Stimulated activated CD8-positive, alpha-beta memory T cell treated with anti-CD3 and anti-CD28 coated beads, Interleukin-2, amount 100 ng/mL, for 48 hours (primary cell): Measurements from ENCODE around the gene RHEX.
"Not testable (repeated sequence)": the region's sequence is repeated elsewhere in the genome, so short reads cannot be mapped to it uniquely, and the experiment has no call there.

Experiments used
- DNase-seq, 2 donors: peaks; one replicate each; pipeline ENCODE4 v3.0.0-alpha.2; 2020; ENCODE audit warnings: low read depth in 2 of 2

Gene RHEX

DNA sequence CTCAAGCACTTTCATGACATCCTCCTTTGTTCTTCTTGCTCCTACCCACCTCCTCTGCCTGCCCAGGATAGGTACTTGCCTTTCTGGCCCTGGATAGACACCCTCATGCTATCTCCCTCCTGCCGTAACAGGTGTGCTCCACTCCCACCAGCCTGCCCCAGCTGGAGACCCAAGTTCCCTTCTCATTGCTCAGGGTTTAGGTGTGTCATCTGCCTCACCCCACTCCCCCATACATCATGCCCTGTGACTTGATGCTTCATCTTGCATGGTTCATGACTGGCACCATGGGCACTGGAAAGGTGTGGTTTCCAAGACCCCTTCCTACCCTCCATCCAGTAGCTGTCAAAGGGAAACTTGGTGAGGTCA lies 5.9 kb downstream of the RHEX start:
- no peak for DNase-seq

DNA sequence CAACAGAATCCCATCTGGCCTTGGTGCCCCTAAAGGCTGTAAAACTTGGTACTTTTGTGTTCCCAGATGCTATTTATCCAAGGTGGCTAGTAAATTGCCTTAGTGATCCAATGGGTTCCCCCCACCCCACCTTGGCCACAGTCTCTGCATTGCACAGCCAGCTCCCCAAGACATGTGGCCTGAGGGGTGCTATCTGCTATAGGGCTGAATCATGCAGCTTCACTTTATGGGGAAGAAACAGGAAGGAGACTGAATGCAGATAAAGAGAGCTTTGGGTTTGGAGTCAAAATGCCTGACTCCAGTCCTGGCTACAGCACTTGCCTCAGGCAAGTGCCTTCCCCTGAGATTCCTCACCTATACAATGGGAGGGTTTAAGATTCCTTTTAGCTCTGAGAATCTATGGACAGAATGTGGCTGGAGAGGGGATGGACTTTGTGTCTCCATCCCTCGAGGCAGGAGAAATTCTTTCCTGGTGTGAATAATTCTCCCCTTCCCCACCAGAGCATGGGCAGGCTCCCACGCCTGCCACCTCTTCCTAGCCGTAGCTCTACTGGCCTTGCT lies 6.5 kb downstream of the RHEX start:
- DNase-seq, result no peak

DNA sequence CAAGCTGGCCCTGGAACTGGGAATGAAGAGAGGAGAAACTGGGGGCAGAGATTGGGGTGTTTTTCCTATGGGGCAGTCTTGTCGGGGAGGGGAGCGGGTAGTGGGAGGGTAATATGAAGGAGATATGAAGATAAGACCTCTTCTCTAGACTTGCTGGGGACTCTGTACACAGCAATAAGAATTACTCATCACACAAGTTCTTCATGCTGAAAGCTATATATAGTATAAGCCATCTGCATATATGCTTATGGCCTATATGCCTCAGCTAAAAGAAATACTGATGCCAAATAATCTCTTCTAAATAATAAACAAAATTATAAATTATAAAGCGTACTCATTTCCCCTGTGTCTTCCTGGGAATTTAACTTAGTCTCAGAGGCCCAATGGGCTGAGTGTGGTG lies 7.9 kb downstream of the RHEX start:
- no peak for DNase-seq

DNA sequence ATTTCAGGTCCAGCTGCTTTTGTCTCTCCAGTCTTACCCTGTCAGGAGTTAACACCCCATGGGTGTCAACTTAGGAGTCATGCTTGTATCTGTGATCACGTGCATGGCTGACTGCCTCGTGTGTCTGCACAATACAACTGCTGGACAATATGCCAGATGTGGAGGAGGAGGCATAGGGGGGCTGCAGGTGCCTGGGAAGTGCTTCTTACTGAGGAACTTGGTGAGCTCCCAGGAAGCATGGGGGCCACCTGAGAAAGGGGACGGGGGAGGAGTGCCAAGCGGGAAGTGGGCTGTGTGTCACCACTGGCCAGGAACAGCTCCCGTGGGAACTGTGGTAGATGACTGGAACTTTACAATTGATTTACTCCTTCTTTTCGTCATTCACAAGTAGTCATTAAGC lies 9.5 kb downstream of the RHEX start:
- no peak for DNase-seq

DNA sequence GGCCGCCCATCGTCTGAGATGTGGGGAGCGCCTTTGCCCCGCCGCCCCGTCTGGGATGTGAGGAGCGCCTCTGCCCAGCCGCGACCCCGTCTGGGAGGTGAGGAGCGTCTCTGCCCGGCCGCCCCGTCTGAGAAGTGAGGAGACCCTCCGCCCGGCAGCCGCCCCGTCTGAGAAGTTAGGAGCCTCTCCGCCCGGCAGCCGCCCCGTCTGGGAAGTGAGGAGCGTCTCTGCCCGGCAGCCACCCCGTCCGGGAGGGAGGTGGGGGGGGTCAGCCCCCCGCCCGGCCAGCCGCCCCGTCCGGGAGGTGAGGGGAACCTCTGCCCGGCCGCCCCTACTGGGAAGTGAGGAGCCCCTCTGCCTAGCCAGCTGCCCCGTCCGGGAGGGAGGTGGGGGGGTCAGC lies 11.0 kb downstream of the RHEX start:
- DNase-seq, result not testable (repeated sequence)

DNA sequence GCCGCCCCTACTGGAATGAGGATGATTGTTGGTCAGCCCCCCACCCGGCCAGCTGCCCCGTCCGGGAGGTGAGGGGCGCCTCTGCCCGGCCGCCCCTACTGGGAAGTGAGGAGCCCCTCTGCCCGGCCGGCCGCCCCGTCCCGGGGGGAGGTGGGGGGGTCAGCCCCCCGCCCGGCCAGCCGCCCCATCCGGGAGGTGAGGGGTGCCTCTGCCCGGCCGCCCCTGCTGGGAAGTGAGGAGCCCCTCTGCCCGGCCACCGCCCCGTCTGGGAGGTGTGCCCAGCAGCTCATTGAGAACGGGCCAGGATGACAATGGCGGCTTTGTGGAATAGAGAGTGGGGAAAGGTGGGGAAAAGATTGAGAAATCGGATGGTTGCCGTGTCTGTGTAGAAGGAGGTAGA lies 11.5 kb downstream of the RHEX start:
- DNase-seq, result not testable (repeated sequence)

DNA sequence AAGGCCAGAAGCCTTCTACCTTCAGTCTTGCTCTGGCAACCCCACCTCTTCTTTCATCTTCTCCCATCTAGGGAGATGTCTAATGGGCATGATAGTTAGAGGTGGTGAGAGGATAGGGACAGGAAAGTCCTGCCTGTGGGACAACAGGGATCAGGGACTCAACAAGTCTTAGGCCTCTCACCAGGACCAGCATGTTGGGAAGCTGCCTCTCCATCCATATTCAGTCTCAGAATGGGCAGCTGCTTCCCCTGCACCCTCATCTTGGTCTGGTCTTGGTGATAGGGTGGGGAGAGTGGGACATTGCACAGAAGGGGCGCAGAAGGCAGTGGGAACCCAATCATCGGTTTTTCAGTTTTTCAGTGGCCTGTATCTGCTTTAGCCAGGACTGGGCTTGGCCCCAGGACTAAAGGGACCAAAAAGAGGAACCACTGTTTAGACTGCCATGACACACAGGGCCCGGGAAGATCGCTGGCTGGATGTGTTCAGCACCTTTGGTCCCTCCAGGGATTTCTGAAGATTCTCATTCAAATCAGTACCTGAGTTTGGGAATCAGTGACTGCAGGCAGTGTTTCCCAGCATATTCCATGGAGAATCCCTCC lies 12.7 kb downstream of the RHEX start:
- DNase-seq, result no peak

DNA sequence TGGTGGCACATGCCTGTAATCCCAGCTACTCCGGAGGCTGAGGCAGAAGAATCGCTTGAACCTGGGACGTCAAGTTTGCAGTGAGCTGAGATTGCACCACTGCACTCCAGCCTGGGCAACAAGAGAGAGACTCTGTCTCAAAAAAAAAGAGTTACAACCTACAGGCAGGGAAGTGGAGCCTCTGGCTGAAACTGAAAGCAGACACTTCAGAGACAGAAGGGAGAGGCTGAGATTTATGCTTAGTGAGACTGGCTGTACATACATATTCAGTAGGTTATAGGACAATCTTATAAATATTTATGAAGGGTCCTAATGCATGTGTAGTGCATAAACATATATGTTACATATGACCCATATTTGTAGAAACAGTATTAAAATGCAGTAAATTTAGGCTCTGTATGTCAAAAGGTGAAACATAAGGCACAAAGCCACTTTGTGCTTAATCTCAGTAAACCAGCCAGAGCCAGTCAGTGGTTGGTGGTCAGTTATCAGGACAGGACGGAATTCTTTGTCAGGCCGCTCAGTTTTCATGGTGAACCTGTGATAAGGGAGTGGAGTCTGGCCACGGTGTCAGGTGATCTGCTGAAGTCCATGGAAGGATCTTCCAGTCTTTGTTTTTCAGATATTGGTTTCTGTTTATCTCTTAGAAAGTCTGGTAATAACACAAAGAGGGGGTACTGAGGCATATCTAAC lies 13.7 kb downstream of the RHEX start:
- DNase-seq, result no peak

DNA sequence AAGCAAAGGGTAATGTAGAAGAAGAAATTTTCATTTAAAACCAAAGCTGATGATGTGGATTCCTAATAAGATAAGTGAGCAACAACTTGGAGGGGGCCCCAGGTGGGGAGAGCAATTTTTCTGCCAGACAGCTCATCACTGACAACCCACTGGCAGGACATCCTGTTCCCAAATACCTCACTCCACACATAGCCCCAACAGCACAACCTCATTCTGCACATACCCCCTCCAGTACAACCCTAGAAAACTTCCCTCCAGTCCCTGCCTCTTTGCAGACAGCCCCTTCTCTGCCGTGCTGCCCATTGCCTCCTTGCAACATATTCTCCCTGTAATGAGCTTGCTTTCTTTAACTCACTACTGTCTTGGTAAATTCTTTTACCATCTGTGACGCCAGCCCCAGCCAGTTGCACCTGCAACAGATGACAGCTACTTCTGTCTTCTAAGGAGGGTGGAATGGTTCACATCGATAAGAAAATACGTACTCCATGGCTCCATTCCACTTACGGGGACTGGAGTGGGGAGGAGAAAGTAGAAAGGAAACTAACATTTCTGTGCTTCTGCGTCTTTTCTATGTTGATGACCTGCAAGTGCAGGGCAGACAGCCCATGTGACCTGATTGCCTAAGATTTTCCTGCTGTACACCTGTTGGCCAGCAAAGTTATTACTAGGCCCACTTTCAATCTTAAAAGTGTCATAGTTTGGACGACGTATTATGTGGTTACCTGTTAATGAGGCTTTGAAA lies 14.7 kb downstream of the RHEX start:
- no peak for DNase-seq

DNA sequence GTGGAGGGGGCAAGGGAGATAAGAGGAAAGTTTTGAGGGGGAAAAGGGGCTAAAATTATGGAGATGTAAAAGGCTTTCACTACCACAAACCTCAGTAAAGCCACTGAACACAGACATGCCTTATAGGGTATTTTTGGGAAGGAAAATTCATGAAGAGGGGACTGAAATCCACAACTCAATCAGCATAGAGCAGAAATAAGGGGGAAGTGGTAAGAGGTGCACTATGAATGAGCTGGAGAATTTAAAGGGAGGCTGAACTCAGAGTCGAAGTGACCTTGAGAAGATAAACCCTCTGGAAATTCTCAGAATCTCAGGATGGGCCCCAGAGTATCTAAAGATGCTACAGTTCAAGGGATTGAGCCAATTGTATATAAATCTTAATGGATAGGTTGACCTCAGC lies 15.3 kb downstream of the RHEX start:
- no peak for DNase-seq

DNA sequence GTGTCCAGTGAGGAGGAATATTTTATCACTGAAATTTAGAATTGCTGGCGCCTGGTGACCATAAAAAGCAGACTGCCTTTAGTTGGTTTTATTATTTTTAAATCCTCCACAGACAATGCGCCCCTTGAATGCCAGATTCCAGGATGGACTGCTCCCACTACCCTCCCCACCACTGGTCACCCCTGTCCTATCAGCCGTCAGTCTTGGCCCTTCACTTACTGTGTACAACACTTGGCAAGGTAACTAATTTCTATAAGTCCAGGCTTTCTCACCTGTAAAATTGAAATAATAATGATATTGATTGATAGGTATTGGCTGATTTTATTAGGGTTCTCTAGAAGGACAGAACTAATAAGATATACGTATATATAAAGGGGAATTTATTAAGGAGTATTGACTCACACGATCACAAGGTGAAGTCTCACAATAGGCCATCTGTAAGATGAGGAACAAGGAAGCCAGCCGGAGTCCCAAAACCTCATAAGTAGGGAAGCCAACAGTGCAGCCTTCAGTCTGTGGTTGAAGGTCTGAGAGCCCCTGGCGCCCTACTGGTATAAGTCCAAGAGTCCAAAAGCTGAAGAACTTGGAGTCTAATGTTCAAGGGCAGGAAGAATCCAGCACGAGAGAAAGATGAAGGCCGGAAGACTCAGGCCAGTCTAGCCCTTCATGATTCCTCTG lies 17.8 kb downstream of the RHEX start:
- no peak for DNase-seq

DNA sequence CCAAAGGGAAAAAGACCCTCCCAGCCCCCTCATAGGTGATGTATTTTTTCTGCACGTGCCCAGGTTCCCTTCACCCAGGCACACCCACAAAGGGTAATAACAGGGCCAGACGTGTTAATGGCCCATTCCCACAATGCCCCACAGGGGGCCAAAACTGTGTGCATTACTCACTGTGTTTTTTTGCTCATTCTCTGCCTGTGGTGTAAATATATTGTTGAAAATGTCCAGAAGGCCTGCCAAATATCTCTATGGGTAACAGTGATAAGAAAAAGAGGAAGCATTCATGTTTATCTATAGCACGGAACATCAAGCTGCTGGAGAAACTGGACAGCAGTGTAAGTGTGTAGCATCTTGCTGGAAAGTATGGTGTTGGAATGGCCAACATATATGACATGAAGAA lies 21.9 kb downstream of the RHEX start:
- DNase-seq, result no peak

DNA sequence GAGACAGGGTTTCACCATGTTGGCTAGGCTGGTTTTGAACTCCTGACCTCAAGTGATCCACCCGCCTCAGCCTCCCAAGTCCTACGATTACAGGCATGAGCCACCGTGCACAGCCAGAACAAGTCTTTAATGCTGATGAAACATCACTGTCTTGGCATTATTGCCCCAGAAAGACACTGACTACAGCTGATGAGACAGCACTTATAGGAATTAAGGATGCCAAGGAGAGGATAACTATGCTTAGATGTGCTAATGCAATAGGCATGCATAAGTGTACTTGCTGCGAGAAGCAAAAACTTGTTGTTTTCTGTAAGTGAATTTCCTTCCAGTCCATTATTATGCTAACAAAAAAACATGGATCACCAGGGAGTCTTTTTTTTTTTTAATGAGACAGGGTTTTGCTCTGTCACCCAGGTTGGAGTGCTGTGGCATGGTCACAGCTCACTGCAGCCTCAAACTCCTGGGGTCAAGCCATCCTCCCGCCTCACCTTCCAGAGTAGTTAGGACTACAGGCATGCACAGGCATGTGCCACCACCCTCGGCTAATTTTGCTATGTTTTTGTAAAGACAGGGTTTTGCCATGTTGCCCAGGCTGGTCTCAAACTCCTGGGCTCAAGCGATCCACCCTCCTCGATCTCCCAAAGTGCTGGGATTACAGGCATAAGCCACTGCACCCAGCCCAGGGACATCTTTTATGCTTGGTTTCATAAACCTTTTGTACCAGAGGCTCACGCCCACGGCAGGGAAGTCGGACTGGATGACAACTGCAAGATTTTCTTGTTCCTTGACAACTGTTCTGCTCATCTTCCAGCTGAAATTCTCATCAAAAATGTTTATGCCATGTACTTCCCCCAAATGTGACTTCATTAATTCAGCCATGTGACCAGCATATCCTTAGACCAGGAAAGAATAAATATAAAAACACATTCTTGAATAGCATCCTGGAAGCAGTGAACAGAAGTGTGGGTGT lies 23.1 kb downstream of the RHEX start:
- DNase-seq, result no peak

DNA sequence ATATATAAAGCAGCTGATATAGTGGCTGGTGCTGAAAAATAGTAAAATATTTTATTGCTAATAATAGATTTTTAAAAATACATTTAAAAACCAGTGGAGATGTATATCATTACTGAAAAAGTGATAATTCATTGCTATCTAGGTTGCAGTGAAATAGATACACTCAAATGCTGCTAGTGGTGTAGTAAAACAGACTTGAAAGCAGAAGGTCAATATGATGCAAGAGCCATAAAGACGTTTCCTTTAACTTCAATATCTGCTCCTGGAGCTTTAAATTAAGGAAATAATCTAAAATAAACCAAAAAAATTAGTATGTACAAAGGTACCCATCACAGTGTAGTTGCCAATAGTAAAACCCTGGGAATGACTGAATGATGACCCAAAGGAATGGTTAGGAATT lies 26.2 kb downstream of the RHEX start:
- DNase-seq, result no peak

DNA sequence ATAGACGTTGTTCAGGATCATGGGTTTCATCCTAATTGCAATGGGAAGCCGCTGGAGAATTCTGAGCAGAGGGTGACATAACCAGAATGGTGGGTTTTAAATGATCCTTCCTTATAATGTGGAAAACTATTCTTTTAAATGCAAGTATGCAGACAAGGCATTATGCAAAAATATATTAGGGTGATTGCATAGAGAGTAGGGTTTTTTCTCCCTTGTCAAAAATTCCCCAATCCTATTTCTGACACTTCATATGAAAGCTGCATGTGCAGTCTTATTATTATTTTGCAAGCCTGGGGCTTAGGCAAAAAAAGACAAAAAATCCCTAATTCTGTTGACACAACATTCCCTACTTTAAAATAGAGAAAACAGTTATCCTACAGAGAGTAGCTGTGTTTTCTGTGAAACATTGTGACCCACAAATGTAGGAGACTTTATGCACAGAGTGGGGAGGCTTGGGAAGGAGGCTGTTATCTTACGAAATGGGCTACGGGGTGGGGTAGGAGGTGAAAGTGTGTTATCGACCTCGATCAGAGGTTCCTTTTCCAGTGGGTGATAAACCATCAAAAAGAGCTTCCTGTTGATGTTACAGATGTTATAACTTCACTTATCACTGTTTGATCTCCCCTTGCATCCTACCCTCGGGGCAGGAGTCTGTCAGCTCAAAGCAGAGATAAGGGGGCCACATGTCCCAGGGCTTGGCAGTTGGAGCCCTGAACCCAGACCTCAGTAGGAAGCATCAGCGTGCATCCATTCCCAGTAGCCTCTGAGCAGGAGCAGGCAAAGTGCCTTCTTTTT lies 27.2 kb downstream of the RHEX start:
- no peak for DNase-seq

DNA sequence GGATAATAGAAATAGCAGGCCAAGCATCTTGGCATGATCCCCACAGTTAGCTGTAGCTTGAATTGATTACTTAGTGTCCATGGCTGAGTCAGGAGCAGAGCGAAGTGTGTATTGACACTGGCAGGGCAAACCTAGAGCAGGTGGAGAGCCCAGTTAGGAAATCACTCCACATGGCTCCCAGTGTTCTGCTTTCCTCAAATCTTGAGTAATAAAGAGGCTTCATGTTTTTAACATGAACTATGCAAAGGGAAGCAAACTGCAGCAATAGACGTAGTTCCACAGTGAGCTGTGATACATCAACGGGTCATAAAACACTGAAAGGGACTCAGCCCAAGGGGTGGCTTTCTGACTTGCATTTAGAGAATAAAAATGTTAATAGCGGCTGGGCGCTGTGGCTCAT lies 28.9 kb downstream of the RHEX start:
- no peak for DNase-seq

DNA sequence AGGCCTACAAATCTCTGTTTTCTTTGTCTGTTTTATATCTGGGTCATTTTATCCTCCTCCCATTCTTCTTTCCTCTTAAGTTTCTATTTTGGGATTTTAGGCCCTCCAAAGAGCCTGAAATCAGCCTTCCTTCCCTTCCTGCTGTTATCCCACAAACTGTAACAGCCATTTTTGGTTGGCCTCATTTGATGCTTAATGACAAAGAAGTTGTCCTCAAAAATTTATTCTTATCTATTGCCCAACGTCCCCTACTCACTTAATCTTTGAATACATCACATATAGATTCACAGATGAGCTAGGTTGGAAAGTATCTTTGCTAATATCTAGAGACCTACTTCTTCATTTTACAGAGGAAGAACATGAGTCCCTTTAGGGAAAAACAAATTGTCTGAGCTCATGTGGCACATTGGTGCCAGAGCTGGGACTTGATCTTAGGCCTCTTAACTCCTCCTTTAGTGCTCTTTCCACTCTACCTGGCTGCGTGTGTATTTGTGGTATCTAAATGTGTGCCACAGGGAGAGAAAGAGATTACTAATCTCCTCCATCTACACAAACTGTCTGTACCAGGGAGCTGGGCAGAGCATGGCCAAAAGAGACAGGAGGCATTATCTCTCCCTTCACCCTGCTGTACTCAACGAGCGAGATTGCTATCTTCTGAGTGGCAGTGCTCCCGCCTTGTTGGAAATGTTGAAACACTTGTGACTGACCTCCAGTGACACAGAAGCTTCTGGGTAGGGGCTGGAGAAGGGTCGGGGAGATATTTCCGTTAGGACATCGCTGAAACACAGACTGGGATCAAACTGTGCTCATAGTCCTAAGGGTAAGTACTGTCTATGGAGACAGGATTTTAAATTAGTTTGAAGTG lies 30.1 kb downstream of the RHEX start:
- no peak for DNase-seq

DNA sequence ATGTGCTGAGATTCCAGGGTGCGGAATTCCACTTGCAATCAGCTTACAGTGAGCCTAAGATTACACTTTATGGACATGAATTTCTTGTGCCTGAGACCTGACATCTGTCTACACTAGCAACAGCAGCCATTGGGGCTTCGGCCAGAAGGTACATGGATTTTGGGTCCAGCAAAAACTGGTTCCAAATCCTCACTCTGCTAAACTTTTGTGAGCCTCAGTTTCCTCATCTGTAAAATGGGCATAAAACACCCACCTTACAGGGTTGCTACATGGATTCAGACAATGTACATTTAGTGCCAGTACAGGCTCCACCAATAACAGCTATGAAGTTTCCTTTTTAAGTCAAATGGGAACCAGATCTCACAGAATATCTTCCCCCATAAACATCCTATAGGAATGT lies 30.8 kb downstream of the RHEX start:
- no peak for DNase-seq

DNA sequence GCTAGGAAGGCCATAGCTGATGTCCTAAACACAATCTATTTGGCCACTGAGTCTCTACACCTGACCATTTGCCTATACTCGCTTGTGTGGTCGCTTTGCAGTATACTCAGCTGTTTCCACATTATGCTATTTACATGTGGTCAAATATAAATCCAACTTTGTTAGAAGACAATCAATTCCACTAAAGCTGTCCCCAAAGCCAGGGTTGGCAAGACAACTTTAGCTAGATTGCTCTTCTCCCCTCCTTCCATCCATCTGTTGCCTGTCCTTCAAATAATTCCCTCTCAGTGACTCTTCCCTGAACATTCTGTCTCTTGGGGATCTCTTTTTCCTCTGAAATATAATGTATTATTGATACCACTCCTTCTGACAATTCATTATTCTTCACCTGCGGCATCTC lies 34.1 kb downstream of the RHEX start:
- DNase-seq, result no peak
